Measurements from ENCODE around the gene RABGAP1L. TPM values are rescaled to one million over a fixed set of nuclear protein-coding genes. Genes with fewer than 3 reads are reported as not detected.

Gene RABGAP1L
- total and polyA plus RNA-seq, 10 of the 15 experiments (the other 5 are each of a cell fraction or from before 2014, with no cell fraction given) = 5.8 to 194 (median 113) TPM

GRCh38 chr1:174314433-174314832, 155.1 kb downstream of the RABGAP1L start:
- no peaks in the 10 kb centered on the region; the same call in 1 of the 2 replicates for H4K20me1 ChIP-seq (ENCODE audit: control insufficient read depth, insufficient read depth)
- H3K4me3 ChIP-seq = no peak overlapping the region
- H3K27ac ChIP-seq (ENCODE audit: control insufficient read depth, insufficient read depth) = no peak overlapping the region
- CTCF ChIA-PET = no interaction called here
- no TSS peak for BruUV-seq (replicated peaks)
- intact Hi-C loops (cut with micrococcal nuclease; ENCODE audit: unreplicated experiment) = no loop called here
- RAD21 ChIA-PET (ENCODE audit: unreplicated experiment) = no interaction called here
- no peaks in the 10 kb centered on the region; the same call in none of the 3 replicates for H3K9me3 ChIP-seq (replicated peaks; ENCODE audit: control insufficient read depth, insufficient read depth, low read length)
- SMC1A ChIA-PET (ENCODE audit: uncharacterized antibody, unreplicated experiment) = no interaction called here
- H2AFZ ChIP-seq (ENCODE audit: control insufficient read depth, low read depth, low read length) = no peak overlapping the region
- H3K27me3 ChIP-seq (replicated peaks in 1 of 2; ENCODE audit: control insufficient read depth in 2 of 2, insufficient read depth in 2 of 2, low read length in 1 of 2) = no peaks in the 10 kb centered on the region
- FAIRE-seq = no peak
- no peak overlapping the region for H3K4me2 ChIP-seq (ENCODE audit: control insufficient read depth, insufficient read depth)
- H3K4me1 ChIP-seq (ENCODE audit: control insufficient read depth, insufficient read depth, low read length) = no peaks in the 10 kb centered on the region
- no peaks in the 10 kb centered on the region; a peak in 1 of 4 replicates for H3K36me3 ChIP-seq (ENCODE audit: control insufficient read depth in 2 of 2, insufficient read depth in 2 of 2, low read length in 1 of 2)
- no peak for ATAC-seq
- H3K79me2 ChIP-seq (ENCODE audit: control insufficient read depth, insufficient read depth, low read length) = peaks cover 2% of the 10 kb centered on the region; the same call in 1 of the 2 replicates
- in situ Hi-C loops (cut with MboI) = no loop called here
- POLR2A ChIA-PET = interaction anchor here (0.6 kb wide), 1 partner anchor 217 kb away, joined by 3 read pairs; no protein-coding TSS in a partner anchor
- WGBS (ENCODE audit: insufficient coverage, insufficient replicate concordance, low lambda C conversion rate, missing lambda C conversion rate) = 48% methylated on average over 4 of the region's 4 CpGs
- no peak for DNase-seq (ENCODE audit: low read depth, low spot score)
- no peak for TF ChIP-seq NFIC (IDR thresholded peaks at IDR 0.05; ENCODE audit: low read depth, low read length)
- no peak for TF ChIP-seq TCF7 (IDR thresholded peaks at IDR 0.05; ENCODE audit: borderline replicate concordance)
- no peak for TF ChIP-seq IKZF1 (conservative IDR thresholded peaks at IDR 0.05)
- TF ChIP-seq ZNF687 (IDR thresholded peaks at IDR 0.05) = no peak
- TF ChIP-seq BCL11A (IDR thresholded peaks at IDR 0.05; ENCODE audit: low read depth, low read length) = no peak
- TF ChIP-seq TCF12 (IDR thresholded peaks at IDR 0.05; ENCODE audit: low read depth, low read length) = no peak
- TF ChIP-seq ZBED1 (IDR thresholded peaks at IDR 0.05; ENCODE audit: borderline replicate concordance) = no peak
- H3K9ac ChIP-seq (ENCODE audit: control insufficient read depth, insufficient read depth, low read length) = no peak overlapping the region

Measured in GM12878 (cell line).